Activated T-cell treated with anti-CD3 and anti-CD28 coated beads, Interleukin-2, amount 50 U/mL, for 4 hours (primary cell): Measurements from ENCODE around the gene MAJIN. TPM values are rescaled to one million over a fixed set of nuclear protein-coding genes. Genes with fewer than 3 reads are reported as not detected.

Experiments
- ATAC-seq, 2 donors: fragments of 200-7000 bp; cut with Tn5 transposase; one replicate each; pipeline ENCODE4 v1.10.0; 2021
- DNase-seq: peaks from one replicate; pipeline ENCODE4 v3.0.0-alpha.2; 2020
- H3K27me3 Mint-ChIP-seq: one replicate; pipeline ENCODE4 v1.8.0; 2021; ENCODE audit warnings: low read depth, mixed read lengths
- H3K36me3 Mint-ChIP-seq: one replicate; pipeline ENCODE4 v1.8.0; 2022; ENCODE audit warnings: mixed read lengths; ENCODE audit not compliant: insufficient read depth
- H3K4me1 Mint-ChIP-seq: one replicate; pipeline ENCODE4 v1.8.0; 2021; ENCODE audit warnings: low read depth, mixed read lengths
- H3K4me3 Mint-ChIP-seq: one replicate; pipeline ENCODE4 v1.8.0; 2021; ENCODE audit warnings: mild to moderate bottlenecking, moderate library complexity, mixed read lengths
- H3K9me3 Mint-ChIP-seq: one replicate; pipeline ENCODE4 v1.8.0; 2021; ENCODE audit warnings: mixed read lengths
- total RNA-seq, 3 donors: library from RNA; stranded (reverse); gene quantifications; one replicate each; pipeline ENCODE4 v1.2.1, GENCODE V29; 2021

The MAJIN gene
- total RNA-seq, 3 donors from 2014 or later, result not detected

DNA sequence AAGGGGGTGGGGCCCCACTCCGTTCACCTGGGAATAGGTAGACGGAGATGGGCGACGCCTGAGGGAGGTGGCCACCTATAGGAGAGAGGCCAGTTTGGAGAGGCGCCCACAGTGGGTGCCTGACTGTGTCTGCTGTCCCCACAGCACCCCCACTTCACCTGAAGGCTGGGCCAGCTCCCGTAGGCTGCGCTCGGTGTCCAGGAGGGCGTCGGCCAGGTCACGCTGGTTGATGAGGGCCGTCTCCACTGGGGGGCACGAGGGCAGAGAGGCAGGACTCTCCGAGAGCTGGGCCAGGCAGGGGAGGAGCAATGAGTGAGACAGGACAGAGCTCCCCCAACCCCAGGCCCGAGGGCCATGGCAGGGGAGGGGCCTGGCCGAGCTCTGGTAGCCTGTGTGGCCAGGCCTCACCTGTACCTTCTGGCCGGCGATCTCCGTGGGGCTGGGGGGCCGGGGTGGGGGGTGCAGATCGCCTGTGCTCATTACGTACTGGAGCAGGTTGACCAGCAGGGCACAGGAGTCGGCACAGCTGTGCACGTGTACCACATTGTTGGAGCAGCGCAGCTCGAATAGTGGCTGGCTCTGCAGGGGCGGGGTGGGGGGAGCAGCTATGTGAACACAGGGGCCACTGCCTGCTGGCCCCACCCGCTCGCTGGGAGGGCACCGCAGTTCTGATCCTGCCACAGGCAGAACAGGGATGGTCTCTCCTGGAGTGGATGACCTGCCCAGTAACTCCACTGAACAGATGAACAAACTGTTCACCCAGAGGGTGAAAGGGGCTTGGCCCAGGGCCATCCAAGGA, 69.6 kb downstream of the MAJIN start:
- no peak for DNase-seq
- H3K27me3 Mint-ChIP-seq, result no peaks in the 10 kb centered on the region
- ATAC-seq, result no peak
- H3K4me3 Mint-ChIP-seq, result no peak overlapping the region
- H3K36me3 Mint-ChIP-seq, result peaks cover 16% of the 10 kb centered on the region
- H3K4me1 Mint-ChIP-seq, result peaks cover 14% of the 10 kb centered on the region
- no peaks in the 10 kb centered on the region for H3K9me3 Mint-ChIP-seq

DNA sequence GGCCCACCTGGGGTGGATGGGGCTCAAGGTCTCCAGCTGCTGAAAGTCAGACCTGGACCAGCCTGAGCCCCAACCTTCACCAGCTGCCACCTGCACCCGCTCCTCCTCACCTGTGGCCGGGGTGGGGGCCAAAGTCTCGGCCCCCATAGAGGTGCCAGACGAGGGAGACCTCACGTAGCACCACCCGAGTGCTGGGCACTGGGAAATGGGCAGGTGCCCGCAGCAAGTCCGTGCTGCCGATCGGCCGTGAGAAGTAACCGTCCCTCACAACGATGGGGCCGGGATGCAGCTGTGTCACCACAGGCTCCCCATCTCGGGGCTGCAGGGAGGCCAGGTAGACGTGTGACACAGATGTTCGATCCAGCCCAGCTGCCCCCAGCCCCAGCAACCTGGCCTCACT, 71.1 kb downstream of the MAJIN start:
- DNase-seq, result no peak
- no peak overlapping the region for H3K4me3 Mint-ChIP-seq
- H3K4me1 Mint-ChIP-seq, result peaks cover 14% of the 10 kb centered on the region
- H3K36me3 Mint-ChIP-seq, result peaks cover 16% of the 10 kb centered on the region
- H3K27me3 Mint-ChIP-seq, result no peaks in the 10 kb centered on the region
- no peaks in the 10 kb centered on the region for H3K9me3 Mint-ChIP-seq
- no peak for ATAC-seq

DNA sequence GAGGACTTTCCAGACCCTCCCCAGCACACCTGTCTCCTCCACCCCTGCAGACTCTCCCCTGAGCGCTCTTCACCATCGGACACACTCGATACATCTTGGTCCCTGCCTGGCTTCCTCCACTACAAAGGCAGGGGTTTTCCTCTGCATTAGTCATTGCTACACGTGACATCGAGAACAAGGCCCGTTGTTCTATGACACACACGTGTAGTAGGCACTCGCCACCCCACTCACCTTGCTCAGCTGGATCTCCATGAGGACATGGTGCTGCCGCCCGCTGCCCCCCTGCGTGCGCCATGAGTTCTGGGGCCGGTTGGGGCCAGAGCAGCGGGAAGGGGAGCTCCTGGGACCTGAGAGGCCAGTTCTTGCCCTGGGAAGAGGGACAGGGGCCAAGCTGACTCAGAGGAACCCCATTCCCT, 71.6 kb downstream of the MAJIN start:
- DNase-seq (peak; percentile 60), ATAC-seq (peak; percentile 100)
- Mint-ChIP-seq H3K36me3 (peaks cover 16% of the 10 kb centered on the region), H3K27me3 (no peaks in the 10 kb centered on the region), H3K4me3 (peak overlapping the region; percentile 48), H3K9me3 (no peaks in the 10 kb centered on the region), H3K4me1 (peaks cover 14% of the 10 kb centered on the region)

GRCh38 chr11:64898541-64898940, 73.4 kb downstream of the MAJIN start:
- no peaks in the 10 kb centered on the region for H3K9me3 Mint-ChIP-seq
- no peaks in the 10 kb centered on the region for H3K27me3 Mint-ChIP-seq
- H3K36me3 Mint-ChIP-seq, result peaks cover 16% of the 10 kb centered on the region
- DNase-seq (no peak), ATAC-seq (no peak)
- no peak overlapping the region for H3K4me3 Mint-ChIP-seq
- H3K4me1 Mint-ChIP-seq, result peaks cover 16% of the 10 kb centered on the region

DNA sequence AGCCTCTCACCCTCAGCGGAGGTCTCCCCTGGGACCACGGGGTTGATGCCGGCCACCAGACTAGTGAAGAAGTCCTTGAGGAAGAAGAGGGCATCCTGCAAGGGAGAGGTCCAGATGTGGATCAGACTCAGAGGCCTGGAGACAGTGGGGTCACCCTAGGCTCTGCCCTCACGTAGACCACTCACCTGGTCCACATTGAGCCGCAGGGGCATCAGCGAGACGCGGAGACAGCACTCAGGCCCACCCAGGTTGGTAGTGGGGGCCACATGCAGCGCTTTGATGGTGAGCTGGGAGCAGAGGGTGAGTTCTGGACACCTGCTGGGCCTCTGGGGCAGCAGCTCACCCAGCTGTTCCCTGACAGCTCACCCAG, 73.8 kb downstream of the MAJIN start:
- H3K9me3 Mint-ChIP-seq, result no peaks in the 10 kb centered on the region
- H3K4me3 Mint-ChIP-seq, result no peak overlapping the region
- no peak for DNase-seq
- H3K27me3 Mint-ChIP-seq, result no peaks in the 10 kb centered on the region
- H3K36me3 Mint-ChIP-seq, result peaks cover 16% of the 10 kb centered on the region
- no peak for ATAC-seq
- H3K4me1 Mint-ChIP-seq, result peaks cover 16% of the 10 kb centered on the region

DNA sequence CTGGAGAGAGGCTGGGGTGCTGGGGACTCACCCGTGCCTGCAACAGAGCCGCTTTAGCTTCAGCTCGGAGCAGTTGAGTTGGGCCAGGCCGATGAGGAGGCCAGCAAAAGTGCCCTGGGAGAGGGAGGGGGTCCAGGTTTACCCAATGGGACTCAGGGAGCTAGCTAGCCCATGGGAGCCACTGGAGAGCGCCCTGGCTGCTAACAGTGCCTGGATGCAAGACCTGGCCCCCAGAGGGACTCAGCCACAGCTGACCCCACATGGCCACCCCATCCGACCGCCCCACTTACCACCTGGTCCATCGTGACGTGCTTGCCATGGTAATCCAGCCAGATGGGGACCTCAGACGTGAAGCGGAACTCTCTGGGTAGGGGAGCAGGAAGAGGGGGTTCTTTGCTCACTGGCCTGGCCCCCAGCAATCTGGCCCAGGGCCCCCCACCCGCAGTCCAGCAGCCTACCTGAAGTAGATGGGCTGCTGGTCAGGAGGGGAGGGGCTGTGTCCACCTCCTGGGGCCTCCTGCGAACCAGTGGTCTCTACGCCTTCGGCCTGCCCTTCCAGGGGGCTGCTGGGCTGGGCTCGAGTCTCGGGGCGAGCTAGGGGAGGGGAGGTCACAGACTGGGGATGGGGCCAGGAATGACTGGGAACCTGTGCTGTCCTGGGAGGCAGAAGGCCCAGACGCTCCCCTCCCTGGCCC, 74.4 kb downstream of the MAJIN start:
- Mint-ChIP-seq H3K27me3 (no peaks in the 10 kb centered on the region), H3K9me3 (no peaks in the 10 kb centered on the region), H3K4me3 (no peak overlapping the region), H3K4me1 (peaks cover 16% of the 10 kb centered on the region), H3K36me3 (peaks cover 16% of the 10 kb centered on the region)
- ATAC-seq, result no peak
- no peak for DNase-seq

- DNase-seq (no peak), ATAC-seq (no peak)
- peaks cover 15% of the 10 kb centered on the region for H3K4me1 Mint-ChIP-seq
- no peaks in the 10 kb centered on the region for H3K9me3 Mint-ChIP-seq
- H3K36me3 Mint-ChIP-seq, result peaks cover 11% of the 10 kb centered on the region
- H3K4me3 Mint-ChIP-seq, result no peak overlapping the region
- no peaks in the 10 kb centered on the region for H3K27me3 Mint-ChIP-seq
Observed at GRCh38 chr11:64896448-64897022, 75.4 kb downstream of the MAJIN start.

- Mint-ChIP-seq H3K4me3 (no peak overlapping the region), H3K27me3 (no peaks in the 10 kb centered on the region), H3K36me3 (peaks cover 7% of the 10 kb centered on the region), H3K4me1 (peaks cover 6% of the 10 kb centered on the region), H3K9me3 (no peaks in the 10 kb centered on the region)
- ATAC-seq (no peak), DNase-seq (no peak)
Observed at GRCh38 chr11:64894812-64895452, 77.0 kb downstream of the MAJIN start.

DNA sequence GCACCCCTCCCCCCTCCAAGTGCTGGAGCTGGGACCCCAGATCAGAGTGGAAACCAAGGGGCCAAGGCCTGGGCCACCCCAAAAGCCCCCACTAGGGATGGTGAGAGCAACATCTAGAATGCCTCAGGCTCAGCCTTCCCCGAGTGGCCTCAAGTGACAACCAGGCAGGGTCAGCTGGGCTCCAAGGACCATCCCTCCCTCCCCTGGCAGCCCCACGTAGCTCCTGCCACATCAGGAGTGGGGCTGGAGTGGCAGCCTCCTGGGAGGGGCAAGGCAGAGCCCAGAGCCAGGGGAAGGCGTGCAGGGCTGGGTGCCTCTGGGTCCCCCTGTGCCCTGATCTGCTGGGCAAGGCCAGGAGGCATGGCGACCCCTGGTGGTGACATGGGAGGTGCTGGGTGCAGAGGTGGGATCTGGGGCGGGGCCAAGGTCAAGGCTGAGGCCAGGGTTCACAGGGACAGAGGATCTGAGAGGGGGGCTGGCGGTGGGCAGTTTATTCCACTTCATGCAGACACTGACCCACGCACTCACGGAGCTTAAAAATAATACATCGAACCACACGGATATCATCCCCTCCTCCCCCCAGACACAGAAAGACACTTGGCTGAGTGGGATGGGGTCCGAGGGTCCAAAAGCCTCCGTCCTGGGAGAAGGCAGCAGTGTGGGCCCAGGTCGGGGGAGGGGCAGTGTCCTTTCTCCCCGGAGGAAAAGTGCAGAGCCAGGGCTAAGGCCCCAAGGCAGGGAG, 77.7 kb downstream of the MAJIN start:
- H3K36me3 Mint-ChIP-seq, result peaks cover 3% of the 10 kb centered on the region
- DNase-seq (peak; percentile 93), ATAC-seq (peak; percentile 97)
- H3K4me1 Mint-ChIP-seq, result peaks cover 2% of the 10 kb centered on the region
- no peaks in the 10 kb centered on the region for H3K27me3 Mint-ChIP-seq
- H3K4me3 Mint-ChIP-seq, result no peak overlapping the region
- no peaks in the 10 kb centered on the region for H3K9me3 Mint-ChIP-seq

GRCh38 chr11:64893194-64894069, 78.5 kb downstream of the MAJIN start:
- no peak for ATAC-seq
- Mint-ChIP-seq H3K4me3 (no peak overlapping the region), H3K9me3 (no peaks in the 10 kb centered on the region)

DNA sequence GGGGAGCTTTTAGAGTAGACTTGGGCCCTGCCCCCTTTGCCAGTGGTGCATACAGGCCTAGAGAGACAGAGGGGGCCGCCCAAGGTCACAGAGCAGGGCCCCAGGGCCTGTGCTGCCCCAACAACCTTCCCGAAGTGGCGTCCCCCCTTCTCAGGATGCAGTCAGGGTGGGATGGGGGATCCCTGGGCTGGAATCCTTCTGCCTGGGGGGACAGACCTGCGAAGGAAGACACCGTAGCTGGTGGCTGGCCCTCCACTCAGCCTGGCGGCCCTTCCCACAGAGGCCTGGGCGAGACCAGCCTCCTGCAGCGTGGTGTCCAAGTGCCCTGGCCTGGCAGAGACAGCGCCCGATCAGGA, 79.1 kb downstream of the MAJIN start:
- DNase-seq, result no peak
- H3K27me3 Mint-ChIP-seq, result no peaks in the 10 kb centered on the region
- H3K9me3 Mint-ChIP-seq, result no peaks in the 10 kb centered on the region
- peaks cover 7% of the 10 kb centered on the region for H3K4me1 Mint-ChIP-seq
- no peak for ATAC-seq
- H3K36me3 Mint-ChIP-seq, result peaks cover 2% of the 10 kb centered on the region
- no peak overlapping the region for H3K4me3 Mint-ChIP-seq

More at GRCh38 chr11:64893194-64894069, 78.5 kb downstream of the MAJIN start:
- Mint-ChIP-seq H3K4me1 (peaks cover 2% of the 10 kb centered on the region), H3K36me3 (peaks cover 2% of the 10 kb centered on the region), H3K27me3 (no peaks in the 10 kb centered on the region)
- no peak for DNase-seq

DNA sequence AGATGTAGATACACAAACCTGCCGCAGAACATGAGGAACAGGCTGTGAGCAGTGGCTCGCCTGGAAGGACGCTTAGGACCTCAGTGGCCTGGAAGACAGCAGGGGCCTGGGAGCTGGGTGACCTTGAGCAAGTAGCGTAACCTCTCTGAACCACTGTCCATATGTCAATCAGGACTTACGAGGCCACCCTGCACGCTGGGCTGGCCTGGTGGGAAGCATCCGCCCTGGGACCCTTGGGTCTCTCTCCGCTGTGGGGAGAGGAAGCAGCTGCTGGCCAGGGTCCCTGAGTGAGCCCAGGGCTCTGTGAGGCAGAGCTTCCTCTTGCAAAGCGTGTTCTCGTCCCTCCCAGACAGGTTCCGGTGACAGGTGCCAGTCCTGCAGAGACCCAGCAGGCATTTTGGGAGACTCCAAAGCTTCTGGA, 79.5 kb downstream of the MAJIN start:
- no peaks in the 10 kb centered on the region for H3K9me3 Mint-ChIP-seq
- H3K4me1 Mint-ChIP-seq, result peaks cover 8% of the 10 kb centered on the region
- H3K4me3 Mint-ChIP-seq, result no peak overlapping the region
- ATAC-seq, result no peak
- DNase-seq, result no peak
- H3K36me3 Mint-ChIP-seq, result peaks cover 2% of the 10 kb centered on the region
- H3K27me3 Mint-ChIP-seq, result no peaks in the 10 kb centered on the region

DNA sequence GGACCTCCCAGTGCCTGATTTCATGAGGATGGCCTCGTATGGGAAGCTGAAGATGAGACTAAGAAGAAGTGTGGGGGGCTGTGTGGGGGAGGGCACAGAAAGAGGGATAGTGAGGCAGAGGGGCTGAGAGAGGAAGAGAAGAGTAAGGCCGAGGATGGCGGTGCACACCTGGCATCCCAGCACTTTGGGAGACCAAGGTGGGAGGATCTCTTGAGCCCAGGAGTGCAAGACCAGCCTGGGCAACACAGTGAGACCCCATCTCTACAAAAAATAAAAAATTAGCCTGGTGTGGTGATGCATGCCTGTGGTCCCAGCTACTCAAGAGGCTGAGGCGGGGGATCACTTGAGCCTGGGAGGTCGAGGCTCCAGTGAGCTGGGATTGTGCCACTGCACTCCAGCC, 80.0 kb downstream of the MAJIN start:
- no peaks in the 10 kb centered on the region for H3K9me3 Mint-ChIP-seq
- no peak for ATAC-seq
- H3K36me3 Mint-ChIP-seq, result no peaks in the 10 kb centered on the region
- DNase-seq, result no peak
- peaks cover 11% of the 10 kb centered on the region for H3K4me1 Mint-ChIP-seq
- H3K4me3 Mint-ChIP-seq, result no peak overlapping the region
- H3K27me3 Mint-ChIP-seq, result no peaks in the 10 kb centered on the region
